ENCODE data around the gene SLC12A7. TPM values are rescaled to one million over a fixed set of nuclear protein-coding genes. Genes with fewer than 3 reads are reported as not detected.
"Not testable (repeated sequence)": the region's sequence is repeated elsewhere in the genome, so short reads cannot be mapped to it uniquely, and the experiment has no call there.

SLC12A7 gene
- total RNA-seq, 2 experiments from 2014 or later, result 10.1 to 10.8 TPM

- intact Hi-C loops (cut with micrococcal nuclease), result no loop called here
- ChIA-PET POLR2A (no interaction called here), CTCF (no interaction called here)
- Mint-ChIP-seq H3K27ac (no peak overlapping the region), H3K27me3 (peaks cover 6% of the 10 kb centered on the region), H3K9me3 (no peaks in the 10 kb centered on the region), H3K36me3 (no peaks in the 10 kb centered on the region), H3K4me1 (ENCODE audit: low read depth) (no peaks in the 10 kb centered on the region), H3K4me3 (no peak overlapping the region)
- no peak for DNase-seq
Observed at GRCh38 chr5:1129711-1130055, 17.8 kb upstream of the SLC12A7 start.

- Mint-ChIP-seq H3K27me3 (peaks cover 4% of the 10 kb centered on the region), H3K4me1 (ENCODE audit: low read depth) (no peaks in the 10 kb centered on the region), H3K9me3 (no peaks in the 10 kb centered on the region), H3K36me3 (no peaks in the 10 kb centered on the region), H3K27ac (no peak overlapping the region), H3K4me3 (no peak overlapping the region)
- no peak for DNase-seq
- intact Hi-C loops (cut with micrococcal nuclease), result no loop called here
- ChIA-PET POLR2A (no interaction called here), CTCF (no interaction called here)
Observed at GRCh38 chr5:1128977-1129710, 17.3 kb upstream of the SLC12A7 start.

- CTCF ChIA-PET, result no interaction called here
- POLR2A ChIA-PET, result no interaction called here
Observed at GRCh38 chr5:1127959-1128785, 16.3 kb upstream of the SLC12A7 start.

DNA sequence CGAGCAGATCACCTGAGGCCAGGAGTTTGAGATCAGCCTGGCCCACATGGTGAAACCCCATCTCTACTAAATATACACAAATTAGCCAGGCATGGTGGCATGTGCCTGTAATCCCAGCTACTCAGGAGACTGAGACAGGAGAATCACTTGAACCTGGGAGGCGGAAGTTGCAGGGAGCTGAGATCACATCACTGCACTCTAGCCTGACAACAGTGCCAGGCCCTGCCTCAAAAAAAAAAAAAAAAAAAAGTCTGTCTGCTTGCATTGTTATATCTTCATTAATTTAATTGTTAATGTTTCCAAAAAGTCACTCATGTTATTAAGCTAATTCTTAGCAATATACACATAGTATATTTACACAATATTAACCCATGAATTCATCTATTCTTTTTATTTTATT lies 13.8 kb upstream of the SLC12A7 start:
- H3K4me3 Mint-ChIP-seq; H3K27ac Mint-ChIP-seq; POLR2A ChIA-PET; H3K9me3 Mint-ChIP-seq; intact Hi-C loops (cut with micrococcal nuclease); DNase-seq; H3K27me3 Mint-ChIP-seq; H3K4me1 Mint-ChIP-seq (ENCODE audit: low read depth); H3K36me3 Mint-ChIP-seq: not testable (repeated sequence)
- CTCF ChIA-PET, result interaction anchor here (0.6 to 2.8 kb wide), 2 partner anchors 15 to 112 kb away, joined by 3 to 6 read pairs; no protein-coding TSS in a partner anchor

More at GRCh38 chr5:1127959-1128785, 16.3 kb upstream of the SLC12A7 start:
- Mint-ChIP-seq H3K4me1 (ENCODE audit: low read depth) (no peaks in the 10 kb centered on the region), H3K36me3 (no peaks in the 10 kb centered on the region), H3K4me3 (no peak overlapping the region), H3K27ac (no peak overlapping the region), H3K27me3 (peaks cover 7% of the 10 kb centered on the region), H3K9me3 (no peaks in the 10 kb centered on the region)
- intact Hi-C loops (cut with micrococcal nuclease), result no loop called here
- no peak for DNase-seq

GRCh38 chr5:1125030-1125357 lies 13.1 kb upstream of the SLC12A7 start:
- H3K27ac Mint-ChIP-seq, result no peak overlapping the region
- no peak overlapping the region for H3K4me3 Mint-ChIP-seq
- H3K4me1 Mint-ChIP-seq (ENCODE audit: low read depth), result no peaks in the 10 kb centered on the region
- H3K27me3 Mint-ChIP-seq, result peaks cover 4% of the 10 kb centered on the region
- no peaks in the 10 kb centered on the region for H3K9me3 Mint-ChIP-seq
- H3K36me3 Mint-ChIP-seq, result no peaks in the 10 kb centered on the region
- ChIA-PET POLR2A (no interaction called here), CTCF (interaction anchor here (2.8 kb wide), 1 partner anchor 16 kb away, joined by 6 read pairs; no protein-coding TSS in a partner anchor)
- intact Hi-C loops (cut with micrococcal nuclease), result no loop called here
- no peak for DNase-seq

- CTCF ChIA-PET, result interaction anchor here (2.8 kb wide), 1 partner anchor 16 kb away, joined by 6 read pairs; no protein-coding TSS in a partner anchor
- POLR2A ChIA-PET, result no interaction called here
- Mint-ChIP-seq H3K4me1 (ENCODE audit: low read depth) (no peaks in the 10 kb centered on the region), H3K4me3 (no peak overlapping the region), H3K27me3 (peaks cover 4% of the 10 kb centered on the region), H3K9me3 (no peaks in the 10 kb centered on the region), H3K27ac (no peak overlapping the region), H3K36me3 (no peaks in the 10 kb centered on the region)
- DNase-seq, result no peak
- intact Hi-C loops (cut with micrococcal nuclease), result no loop called here
Observed at GRCh38 chr5:1124205-1125029, 12.6 kb upstream of the SLC12A7 start.

- CTCF ChIA-PET, result interaction anchor here (2.8 kb wide), 1 partner anchor 17 kb away, joined by 6 read pairs; no protein-coding TSS in a partner anchor
- Mint-ChIP-seq H3K27ac (no peak overlapping the region), H3K36me3 (no peaks in the 10 kb centered on the region), H3K9me3 (no peaks in the 10 kb centered on the region), H3K4me3 (no peak overlapping the region), H3K4me1 (ENCODE audit: low read depth) (no peaks in the 10 kb centered on the region), H3K27me3 (peaks cover 3% of the 10 kb centered on the region)
- POLR2A ChIA-PET, result no interaction called here
- intact Hi-C loops (cut with micrococcal nuclease), result no loop called here
- DNase-seq, result no peak
Observed at GRCh38 chr5:1123418-1124147, 11.7 kb upstream of the SLC12A7 start.

DNA sequence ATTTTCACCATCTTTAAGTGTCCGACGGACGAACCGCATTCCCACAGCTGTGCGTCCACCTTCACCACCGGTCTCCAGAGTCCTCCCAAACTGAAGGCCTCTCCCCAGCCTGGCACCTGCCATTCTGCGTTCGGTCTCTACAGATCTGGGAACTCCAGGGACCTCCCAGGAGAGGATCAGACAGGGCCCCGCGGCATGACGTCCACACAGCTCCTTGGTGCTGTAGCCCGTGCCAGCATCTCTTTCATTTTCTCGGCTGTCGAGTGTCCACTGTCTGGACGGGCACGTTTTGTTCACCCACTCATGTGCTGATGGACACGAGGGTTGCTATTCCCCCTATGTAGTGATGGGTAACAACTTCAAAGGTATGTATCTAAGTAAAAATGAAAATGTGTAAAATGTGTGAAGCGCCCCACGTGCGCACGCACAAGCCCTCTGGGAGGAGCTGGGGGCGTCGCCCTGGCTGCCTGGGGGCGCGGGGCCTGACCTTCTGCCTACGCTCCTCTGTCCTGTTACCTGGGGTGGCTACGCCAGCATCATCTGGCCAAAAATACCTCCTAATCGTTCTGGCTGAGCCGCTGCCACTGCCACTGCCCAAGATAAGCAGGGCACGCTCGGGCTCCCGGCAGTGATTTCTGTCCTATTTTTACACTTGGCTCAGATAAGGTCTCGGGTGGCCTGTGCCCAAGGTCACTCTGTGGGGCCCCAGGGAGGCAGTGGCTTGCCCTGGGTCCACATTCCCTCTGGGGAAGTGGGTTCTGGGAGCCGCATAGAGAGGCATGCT lies 10.8 kb upstream of the SLC12A7 start:
- POLR2A ChIA-PET, result no interaction called here
- Mint-ChIP-seq H3K27me3 (peaks cover 2% of the 10 kb centered on the region), H3K27ac (no peak overlapping the region), H3K36me3 (no peaks in the 10 kb centered on the region), H3K4me3 (no peak overlapping the region), H3K4me1 (ENCODE audit: low read depth) (no peaks in the 10 kb centered on the region), H3K9me3 (no peaks in the 10 kb centered on the region)
- CTCF ChIA-PET, result no interaction called here
- intact Hi-C loops (cut with micrococcal nuclease), result no loop called here
- no peak for DNase-seq

GRCh38 chr5:1121891-1122290 lies 10.0 kb upstream of the SLC12A7 start:
- POLR2A ChIA-PET, result no interaction called here
- Mint-ChIP-seq H3K27ac (no peak overlapping the region), H3K9me3 (no peaks in the 10 kb centered on the region), H3K27me3 (peaks cover 2% of the 10 kb centered on the region), H3K4me1 (ENCODE audit: low read depth) (no peaks in the 10 kb centered on the region), H3K4me3 (no peak overlapping the region), H3K36me3 (no peaks in the 10 kb centered on the region)
- DNase-seq, result no peak
- CTCF ChIA-PET, result no interaction called here
- intact Hi-C loops (cut with micrococcal nuclease), result no loop called here

DNA sequence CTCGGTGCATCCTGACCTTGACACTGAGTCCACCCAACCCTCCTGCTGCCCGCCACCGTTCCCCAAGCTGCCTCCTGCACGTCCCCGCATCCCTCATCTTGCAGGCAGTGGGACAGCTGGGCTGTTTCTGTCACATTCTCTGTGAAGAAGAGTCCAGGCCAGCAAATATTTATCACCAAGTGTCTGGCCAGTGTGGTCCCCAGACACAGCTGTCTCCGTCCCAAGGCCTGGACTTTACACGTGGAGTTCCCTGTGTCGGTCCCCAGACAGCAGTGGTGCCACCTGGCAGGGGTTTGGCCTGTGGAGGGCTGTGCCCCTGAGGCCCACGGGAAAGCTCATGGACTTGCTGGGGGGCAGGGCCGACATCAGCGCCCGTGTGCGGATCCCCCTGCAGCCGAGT lies 9.2 kb upstream of the SLC12A7 start:
- peaks cover 2% of the 10 kb centered on the region for H3K27me3 Mint-ChIP-seq
- H3K4me3 Mint-ChIP-seq, result no peak overlapping the region
- no peaks in the 10 kb centered on the region for H3K4me1 Mint-ChIP-seq (ENCODE audit: low read depth)
- H3K36me3 Mint-ChIP-seq, result no peaks in the 10 kb centered on the region
- POLR2A ChIA-PET, result no interaction called here
- intact Hi-C loops (cut with micrococcal nuclease), result no loop called here
- no peak overlapping the region for H3K27ac Mint-ChIP-seq
- CTCF ChIA-PET, result no interaction called here
- DNase-seq, result no peak
- no peaks in the 10 kb centered on the region for H3K9me3 Mint-ChIP-seq

- POLR2A ChIA-PET, result no interaction called here
- H3K27me3 Mint-ChIP-seq, result peaks cover 2% of the 10 kb centered on the region
- no peak for DNase-seq
- CTCF ChIA-PET, result no interaction called here
- H3K4me3 Mint-ChIP-seq, result no peak overlapping the region
- H3K36me3 Mint-ChIP-seq, result no peaks in the 10 kb centered on the region
- H3K4me1 Mint-ChIP-seq (ENCODE audit: low read depth), result no peaks in the 10 kb centered on the region
- H3K9me3 Mint-ChIP-seq, result no peaks in the 10 kb centered on the region
- intact Hi-C loops (cut with micrococcal nuclease), result no loop called here
- H3K27ac Mint-ChIP-seq, result no peak overlapping the region
Observed at GRCh38 chr5:1120236-1120999, 8.6 kb upstream of the SLC12A7 start.

Data from activated CD4-positive, alpha-beta memory T cell treated with anti-CD3 and anti-CD28 coated beads for 36 hours (primary cell).